Measurements from ENCODE around the gene SOX13. TPM values are rescaled to one million over a fixed set of nuclear protein-coding genes. Genes with fewer than 3 reads are reported as not detected.
A peak's percentile ranks its signal among the peaks of the same experiment; 100 is the strongest.

Gene SOX13
- total and polyA plus RNA-seq, 8 donors: 12.0 to 27.2 (median 17.2) TPM

GRCh38 chr1:204146309-204146708 is 73.4 kb downstream of the SOX13 start:
- Histone ChIP-seq H3K36me3 (no peaks in the 10 kb centered on the region), H3K4me1 (peaks cover 0 to 4% (median 0%) of the 10 kb centered on the region in 3 donors), H3K27me3 (no peaks in the 10 kb centered on the region), H3K9me3 (no peaks in the 10 kb centered on the region), H3K27ac (no peak overlapping the region), H3K4me3 (no peak overlapping the region)
- 93 to 94% methylated on average over 6 of the region's 6 CpGs for WGBS, 2 donors
- DNase-seq (no peak), ATAC-seq (no peak), FAIRE-seq (no peak)
- intact Hi-C loops (cut with DNase I): no loop called here
- TF ChIP-seq, protein P1, sequence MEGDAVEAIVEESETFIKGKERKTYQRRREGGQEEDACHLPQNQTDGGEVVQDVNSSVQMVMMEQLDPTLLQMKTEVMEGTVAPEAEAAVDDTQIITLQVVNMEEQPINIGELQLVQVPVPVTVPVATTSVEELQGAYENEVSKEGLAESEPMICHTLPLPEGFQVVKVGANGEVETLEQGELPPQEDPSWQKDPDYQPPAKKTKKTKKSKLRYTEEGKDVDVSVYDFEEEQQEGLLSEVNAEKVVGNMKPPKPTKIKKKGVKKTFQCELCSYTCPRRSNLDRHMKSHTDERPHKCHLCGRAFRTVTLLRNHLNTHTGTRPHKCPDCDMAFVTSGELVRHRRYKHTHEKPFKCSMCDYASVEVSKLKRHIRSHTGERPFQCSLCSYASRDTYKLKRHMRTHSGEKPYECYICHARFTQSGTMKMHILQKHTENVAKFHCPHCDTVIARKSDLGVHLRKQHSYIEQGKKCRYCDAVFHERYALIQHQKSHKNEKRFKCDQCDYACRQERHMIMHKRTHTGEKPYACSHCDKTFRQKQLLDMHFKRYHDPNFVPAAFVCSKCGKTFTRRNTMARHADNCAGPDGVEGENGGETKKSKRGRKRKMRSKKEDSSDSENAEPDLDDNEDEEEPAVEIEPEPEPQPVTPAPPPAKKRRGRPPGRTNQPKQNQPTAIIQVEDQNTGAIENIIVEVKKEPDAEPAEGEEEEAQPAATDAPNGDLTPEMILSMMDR (IDR thresholded peaks at IDR 0.05): no peak

- peak in 1 of 6 donors; percentile 43 for DNase-seq
- FAIRE-seq: no peak
- TF ChIP-seq, protein P1 (IDR thresholded peaks at IDR 0.05): no peak
- no peak for ATAC-seq
- no peaks in the 10 kb centered on the region for H3K27me3 ChIP-seq
- 77 to 78% methylated on average over 7 of the region's 7 CpGs for WGBS, 2 donors
- H3K36me3 ChIP-seq: no peaks in the 10 kb centered on the region
- H3K4me3 ChIP-seq: no peak overlapping the region
- no peak overlapping the region for H3K27ac ChIP-seq
- peaks cover 0 to 4% (median 0%) of the 10 kb centered on the region in 3 donors for H3K4me1 ChIP-seq
- no peaks in the 10 kb centered on the region for H3K9me3 ChIP-seq
- intact Hi-C loops (cut with DNase I): no loop called here
These were observed 74.0 kb downstream of the SOX13 start for GRCh38 chr1:204146965-204147364.

- H3K36me3 ChIP-seq: no peaks in the 10 kb centered on the region
- WGBS, 2 donors: 83 to 84% methylated on average over 13 of the region's 13 CpGs
- ATAC-seq (no peak), FAIRE-seq (no peak), DNase-seq (peak in 1 of 6 donors; percentile 28)
- peaks cover 0 to 4% (median 0%) of the 10 kb centered on the region in 3 donors for H3K4me1 ChIP-seq
- H3K27ac ChIP-seq: no peak overlapping the region
- intact Hi-C loops (cut with DNase I): no loop called here
- no peaks in the 10 kb centered on the region for H3K27me3 ChIP-seq
- no peaks in the 10 kb centered on the region for H3K9me3 ChIP-seq
- TF ChIP-seq, protein P1 (IDR thresholded peaks at IDR 0.05): no peak
- H3K4me3 ChIP-seq: no peak overlapping the region
These were observed 74.8 kb downstream of the SOX13 start for GRCh38 chr1:204147406-204148383.

- no peak for FAIRE-seq
- Histone ChIP-seq H3K27ac (no peak overlapping the region), H3K36me3 (no peaks in the 10 kb centered on the region), H3K4me3 (no peak overlapping the region), H3K9me3 (no peaks in the 10 kb centered on the region), H3K27me3 (no peaks in the 10 kb centered on the region), H3K4me1 (no peaks in the 10 kb centered on the region)
- 68 to 70% methylated on average over 2 of the region's 2 CpGs for WGBS, 2 donors
- TF ChIP-seq, protein P1 (IDR thresholded peaks at IDR 0.05): no peak
- DNase-seq: no peak
- intact Hi-C loops (cut with DNase I): no loop called here
- ATAC-seq: no peak
These were observed 76.2 kb downstream of the SOX13 start for GRCh38 chr1:204149107-204149506.

Measured in pancreas (tissue), 10 donors.